Effector CD8-positive, alpha-beta T cell (primary cell): ENCODE results near the gene RHBDF1.

Experiments used
- DNase-seq: peaks from one replicate; lab custom pipeline; 2025; lab: John Stamatoyannopoulos, UW

RHBDF1 gene

DNA sequence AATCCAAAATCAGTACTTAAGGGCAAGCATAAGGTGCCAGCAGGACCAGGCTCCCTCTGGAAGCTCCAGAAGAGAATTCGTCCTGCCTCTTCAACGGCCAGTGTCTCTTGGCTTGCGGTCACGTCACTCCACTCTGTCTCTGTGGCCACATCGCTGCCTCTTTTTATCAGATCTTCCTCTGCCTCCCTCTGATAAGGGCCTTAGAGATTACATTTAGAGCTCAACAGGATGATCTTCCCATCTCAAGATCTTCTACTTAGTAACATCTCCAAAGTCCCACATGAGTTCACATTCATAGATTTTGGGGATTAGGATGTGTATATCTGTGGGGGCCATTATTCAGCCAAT is 22.5 kb upstream of the RHBDF1 start:
- DNase-seq: no peak

DNA sequence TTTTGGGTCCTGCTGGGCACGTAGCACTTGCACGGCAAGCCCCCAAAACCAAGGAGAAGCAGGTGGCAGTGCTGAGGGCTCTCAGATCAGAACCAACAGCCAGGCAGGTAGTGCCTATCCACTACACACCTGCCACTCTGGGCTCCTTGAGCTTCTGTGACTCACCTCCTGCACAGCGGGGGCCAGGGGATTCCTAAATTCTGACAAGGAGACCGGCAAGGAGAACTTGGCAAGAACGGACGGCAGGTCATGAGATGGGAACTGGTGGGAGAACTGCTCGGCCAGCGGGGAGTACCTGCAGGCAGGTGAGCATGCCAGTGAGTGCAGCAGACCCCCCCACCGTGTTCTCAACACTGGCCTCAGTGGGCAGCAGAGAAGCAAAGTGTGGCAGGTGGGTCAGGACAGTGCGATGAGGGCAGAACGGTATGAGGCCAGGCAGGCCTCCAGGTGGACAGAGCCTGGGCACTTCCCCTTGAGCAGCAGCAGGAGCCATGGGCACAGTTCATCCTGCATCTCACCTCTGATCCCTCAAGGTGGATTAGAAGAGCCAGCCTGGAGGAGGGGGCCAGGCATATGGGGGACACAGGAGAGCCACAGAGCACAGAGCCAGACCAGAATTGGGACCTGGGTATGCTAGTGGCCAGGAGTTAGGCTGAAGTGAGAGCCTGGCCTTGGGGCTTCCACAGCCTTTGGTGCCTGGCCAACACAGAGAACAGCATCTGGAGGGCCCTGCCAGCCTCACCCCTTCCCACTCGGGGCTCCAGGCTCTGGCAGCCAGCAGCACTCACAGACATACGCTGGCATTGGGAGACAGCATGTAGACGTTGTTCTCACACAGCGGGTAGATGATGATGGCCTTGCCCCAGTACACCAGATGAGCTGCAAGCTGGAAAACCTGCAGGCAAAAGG is 20.3 kb upstream of the RHBDF1 start:
- no peak for DNase-seq

GRCh38 chr16:91484-91883 is 19.1 kb upstream of the RHBDF1 start:
- no peak for DNase-seq

DNA sequence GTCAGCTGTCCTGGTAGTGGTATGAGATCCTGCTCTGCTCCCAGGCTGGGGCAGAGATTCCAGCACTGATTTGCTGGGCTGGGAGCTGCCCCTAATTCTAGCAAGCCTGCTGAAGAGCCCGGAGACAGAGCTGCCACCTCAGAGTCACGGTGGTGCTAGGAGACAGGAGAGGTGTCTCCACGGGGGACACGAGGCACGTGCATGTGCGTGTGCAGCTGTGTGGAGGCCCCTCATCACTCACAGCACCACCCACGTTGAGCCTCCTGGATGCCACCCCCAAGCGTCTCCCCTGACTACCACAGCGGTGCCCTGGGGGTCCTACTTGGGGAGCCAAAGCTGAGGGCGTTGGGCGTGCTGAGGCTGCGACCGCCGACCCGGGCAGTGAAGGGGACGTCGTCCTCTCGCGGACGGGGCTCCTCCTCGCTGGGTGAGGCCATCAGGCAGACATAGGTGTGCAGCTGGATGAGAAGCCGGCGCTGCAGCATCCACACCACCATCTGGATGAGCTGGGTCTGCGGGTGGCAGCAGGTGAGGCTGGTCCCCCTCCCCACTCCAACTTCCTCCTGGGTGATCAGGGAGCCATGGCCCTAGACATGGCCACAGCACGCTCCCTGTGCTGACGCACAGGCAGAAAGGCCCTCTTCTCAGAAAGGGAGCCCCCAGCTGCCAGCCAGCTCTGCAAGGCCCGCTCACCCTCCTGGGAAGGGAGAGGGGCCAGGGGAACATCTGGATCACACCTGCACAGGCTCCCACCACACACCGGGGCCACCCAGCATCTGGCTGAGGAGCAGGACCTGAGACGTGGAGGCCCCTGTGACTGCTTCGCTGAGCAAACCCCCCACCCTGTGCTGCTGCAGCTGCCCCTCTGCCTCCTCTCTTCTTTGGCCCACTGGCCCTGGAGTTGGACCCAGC is 17.2 kb upstream of the RHBDF1 start:
- DNase-seq: no peak

DNA sequence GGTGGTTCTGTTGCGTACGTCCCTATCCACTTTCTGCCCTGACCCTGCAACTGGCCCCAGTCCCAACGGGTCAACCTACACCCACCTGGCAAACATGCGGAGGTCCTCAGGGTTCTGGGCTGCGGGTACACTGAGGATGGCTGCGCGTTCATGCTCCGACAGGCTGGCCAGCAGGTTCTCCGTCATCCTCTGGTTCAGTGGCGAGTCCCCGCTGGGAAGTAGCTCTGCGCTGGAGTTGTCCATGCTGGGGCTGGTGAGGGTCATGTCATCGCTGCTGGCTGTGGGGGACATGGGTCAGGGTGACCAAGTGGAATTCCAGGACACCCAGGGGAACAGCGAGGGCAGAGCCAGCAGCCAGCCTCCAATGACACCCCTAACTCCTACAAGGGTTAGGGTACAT is 16.2 kb upstream of the RHBDF1 start:
- no peak for DNase-seq

DNA sequence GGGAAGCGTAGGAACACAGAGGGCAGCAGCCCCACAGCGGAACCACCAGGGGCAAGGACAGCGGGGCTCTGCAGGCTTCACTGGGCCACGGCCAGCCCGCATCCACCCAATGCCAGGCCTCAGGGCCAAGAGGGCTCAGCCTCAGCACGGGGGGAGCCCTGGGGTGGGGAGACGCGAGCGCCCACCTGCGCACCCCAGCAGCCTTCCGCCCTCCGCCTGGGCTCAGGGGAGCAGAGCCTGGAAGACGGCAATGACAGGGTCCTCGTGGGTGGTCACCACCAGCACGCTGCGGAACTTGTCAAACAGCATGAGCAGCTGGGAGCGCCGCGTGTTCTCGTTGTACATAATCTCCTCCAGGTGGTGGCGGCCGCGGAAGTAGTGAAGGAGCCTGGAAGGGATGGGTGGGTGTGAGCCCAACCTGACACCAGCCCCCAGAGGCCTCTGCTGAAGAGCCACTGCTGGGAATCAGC is 14.1 kb upstream of the RHBDF1 start:
- no peak for DNase-seq

DNA sequence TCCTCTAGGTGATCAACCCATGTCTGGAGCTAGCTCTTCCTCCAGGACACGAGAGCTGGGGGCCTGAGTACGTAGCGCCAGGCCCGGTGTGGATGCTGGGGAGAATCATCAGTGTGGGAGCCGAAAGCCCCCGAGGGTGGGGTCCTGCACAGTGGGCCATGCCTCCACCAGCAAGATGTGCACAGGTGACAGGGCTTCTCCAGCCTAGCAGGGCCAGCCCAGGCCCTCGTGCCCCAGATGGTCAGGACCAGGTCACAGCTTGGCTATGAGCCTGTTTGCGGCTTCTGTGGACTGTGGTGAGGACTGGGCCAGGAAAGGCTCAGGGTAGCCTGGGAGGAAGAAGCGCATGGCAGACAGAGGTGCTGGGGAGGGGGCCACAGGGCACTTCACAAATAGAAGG is 13.4 kb upstream of the RHBDF1 start:
- no peak for DNase-seq

GRCh38 chr16:85407-85782 is 13.0 kb upstream of the RHBDF1 start:
- no peak for DNase-seq

- DNase-seq: no peak
These were observed 12.4 kb upstream of the RHBDF1 start for GRCh38 chr16:84718-85406.

DNA sequence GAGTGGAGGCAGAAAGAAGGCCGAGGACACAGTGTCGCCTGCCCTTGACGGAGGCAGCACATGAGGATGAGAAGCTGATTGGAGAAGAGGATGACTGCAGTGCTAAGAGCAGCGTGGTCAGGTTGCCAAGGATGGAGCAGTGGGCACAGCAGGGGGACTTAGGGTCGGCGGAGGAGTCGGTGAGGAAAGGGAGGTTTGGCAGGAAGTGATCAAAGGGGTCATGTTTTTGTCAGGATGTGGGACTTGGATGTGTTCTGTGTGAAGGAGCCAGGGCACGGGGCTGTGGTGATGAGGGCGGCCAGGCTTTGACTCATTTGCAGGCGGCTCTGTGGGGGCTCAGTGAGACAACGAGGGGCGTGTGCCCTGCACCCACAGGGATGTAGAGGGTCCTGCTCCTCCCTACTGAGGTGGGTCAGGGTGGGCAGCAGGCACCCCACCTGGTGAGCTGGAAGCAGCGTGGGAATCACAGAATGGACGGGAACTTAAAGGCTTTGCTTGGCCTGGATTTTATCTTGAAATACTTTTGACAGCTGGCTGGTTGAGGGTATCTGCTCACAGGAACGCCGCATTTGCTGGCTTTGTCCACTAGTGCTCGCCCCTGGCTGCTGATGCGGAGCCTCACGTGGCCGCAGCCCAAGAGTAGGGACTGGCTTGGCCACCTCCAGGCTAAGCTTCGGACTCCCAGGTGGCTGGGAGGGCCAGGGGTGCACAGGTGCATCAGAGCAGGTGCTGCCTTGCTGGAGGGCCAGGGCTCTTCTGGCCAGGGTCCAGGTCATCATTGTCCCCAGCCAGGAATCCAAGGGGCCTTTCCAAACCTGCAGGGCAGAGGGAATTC is 11.6 kb upstream of the RHBDF1 start:
- no peak for DNase-seq

DNA sequence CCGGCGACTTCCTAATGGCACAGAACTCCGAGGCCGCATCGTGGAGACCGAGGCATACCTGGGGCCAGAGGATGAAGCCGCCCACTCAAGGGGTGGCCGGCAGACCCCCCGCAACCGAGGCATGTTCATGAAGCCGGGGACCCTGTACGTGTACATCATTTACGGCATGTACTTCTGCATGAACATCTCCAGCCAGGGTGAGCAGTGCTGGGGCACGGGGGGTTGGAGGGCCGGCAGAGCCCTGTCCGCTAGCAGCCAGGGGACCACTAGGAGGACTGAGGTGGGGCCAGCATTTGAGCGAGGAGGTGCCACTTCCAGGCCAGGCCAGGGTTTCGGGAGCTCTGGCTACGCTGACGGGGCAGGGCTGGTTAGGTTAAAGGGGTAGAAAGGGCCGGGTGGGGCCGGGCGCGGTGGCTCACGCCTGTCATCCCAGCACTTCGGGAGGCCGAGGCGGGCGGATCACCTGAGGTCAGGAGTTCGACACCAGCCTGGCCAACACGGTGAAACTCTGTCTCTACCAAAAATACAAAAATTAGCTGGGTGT is 10.7 kb upstream of the RHBDF1 start:
- no peak for DNase-seq

GRCh38 chr16:79151-80054 is 7.0 kb upstream of the RHBDF1 start:
- no peak for DNase-seq

DNA sequence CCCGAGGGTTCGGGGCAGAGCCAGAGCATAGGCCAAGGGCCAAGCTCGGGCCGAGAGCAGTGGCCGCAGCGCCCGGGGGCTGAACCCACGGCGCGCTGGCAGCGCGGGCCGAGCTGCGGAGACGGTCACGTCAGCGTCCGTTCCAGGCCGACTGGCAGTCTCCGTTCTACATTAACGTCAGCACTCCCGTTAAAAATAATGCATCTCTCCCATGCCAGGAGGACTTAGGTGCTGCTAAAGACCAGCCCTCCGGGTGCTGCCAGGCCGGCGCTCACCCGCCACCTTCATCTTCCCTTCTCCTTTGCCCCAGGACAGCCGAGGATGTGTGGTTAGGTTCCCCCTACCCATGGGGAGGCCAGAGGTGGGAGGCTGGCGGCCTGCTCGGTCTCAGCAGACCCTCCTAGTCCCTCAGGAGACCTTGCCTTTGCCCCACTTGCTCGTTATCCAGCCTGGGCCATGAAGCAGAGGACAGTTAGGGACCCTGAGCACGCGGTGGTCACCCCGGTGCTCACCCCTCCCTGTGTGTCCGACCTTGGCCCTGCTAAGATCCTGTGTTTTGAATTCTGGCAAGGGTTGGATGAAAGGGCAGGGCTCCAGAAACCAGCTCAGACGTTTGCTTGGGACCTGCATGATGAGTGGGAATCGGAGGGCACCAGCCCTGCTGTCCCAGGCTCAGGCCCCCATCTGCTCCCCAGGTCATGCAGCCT is 6.2 kb upstream of the RHBDF1 start:
- DNase-seq: no peak

GRCh38 chr16:77807-78443 is 5.5 kb upstream of the RHBDF1 start, which contains the start of gene MPG:
MPG (plus strand) TSS chr16:78225; CDS start chr16:78310, 85 bp downstream.
- peak; percentile 73 for DNase-seq

GRCh38 chr16:77273-77806 is 4.9 kb upstream of the RHBDF1 start:
- no peak for DNase-seq

- DNase-seq: no peak
These were observed 4.3 kb upstream of the RHBDF1 start for GRCh38 chr16:76535-77272.

GRCh38 chr16:75580-76501 is 3.4 kb upstream of the RHBDF1 start:
- DNase-seq: no peak
